Measurements from ENCODE around the gene MED23.
"Not testable (repeated sequence)": the region's sequence is repeated elsewhere in the genome, so short reads cannot be mapped to it uniquely, and the experiment has no call there.

Gene MED23

DNA sequence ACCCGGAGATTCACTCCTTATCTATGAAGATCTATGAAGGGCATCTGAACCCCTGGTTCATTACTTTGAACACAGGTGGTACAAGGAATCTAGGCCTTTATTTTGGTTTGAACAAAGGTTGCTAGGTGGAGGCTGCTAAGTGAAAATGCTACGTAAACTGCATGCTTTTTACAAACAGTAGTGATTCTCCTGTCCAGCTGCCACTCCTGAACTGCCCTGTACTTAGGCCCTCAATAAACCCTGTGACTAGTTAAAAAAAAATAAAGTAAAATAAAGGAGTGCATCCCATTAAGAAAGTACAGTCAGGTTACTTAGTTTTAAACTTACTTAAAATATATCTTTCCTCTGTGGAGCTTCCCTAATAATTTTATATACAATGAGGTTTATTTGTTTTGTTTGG, 82.7 kb downstream of the MED23 start:
- no peak overlapping the region for H3K27ac ChIP-seq
- TF ChIP-seq, protein P1, sequence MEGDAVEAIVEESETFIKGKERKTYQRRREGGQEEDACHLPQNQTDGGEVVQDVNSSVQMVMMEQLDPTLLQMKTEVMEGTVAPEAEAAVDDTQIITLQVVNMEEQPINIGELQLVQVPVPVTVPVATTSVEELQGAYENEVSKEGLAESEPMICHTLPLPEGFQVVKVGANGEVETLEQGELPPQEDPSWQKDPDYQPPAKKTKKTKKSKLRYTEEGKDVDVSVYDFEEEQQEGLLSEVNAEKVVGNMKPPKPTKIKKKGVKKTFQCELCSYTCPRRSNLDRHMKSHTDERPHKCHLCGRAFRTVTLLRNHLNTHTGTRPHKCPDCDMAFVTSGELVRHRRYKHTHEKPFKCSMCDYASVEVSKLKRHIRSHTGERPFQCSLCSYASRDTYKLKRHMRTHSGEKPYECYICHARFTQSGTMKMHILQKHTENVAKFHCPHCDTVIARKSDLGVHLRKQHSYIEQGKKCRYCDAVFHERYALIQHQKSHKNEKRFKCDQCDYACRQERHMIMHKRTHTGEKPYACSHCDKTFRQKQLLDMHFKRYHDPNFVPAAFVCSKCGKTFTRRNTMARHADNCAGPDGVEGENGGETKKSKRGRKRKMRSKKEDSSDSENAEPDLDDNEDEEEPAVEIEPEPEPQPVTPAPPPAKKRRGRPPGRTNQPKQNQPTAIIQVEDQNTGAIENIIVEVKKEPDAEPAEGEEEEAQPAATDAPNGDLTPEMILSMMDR (conservative IDR thresholded peaks at IDR 0.05): no peak

DNA sequence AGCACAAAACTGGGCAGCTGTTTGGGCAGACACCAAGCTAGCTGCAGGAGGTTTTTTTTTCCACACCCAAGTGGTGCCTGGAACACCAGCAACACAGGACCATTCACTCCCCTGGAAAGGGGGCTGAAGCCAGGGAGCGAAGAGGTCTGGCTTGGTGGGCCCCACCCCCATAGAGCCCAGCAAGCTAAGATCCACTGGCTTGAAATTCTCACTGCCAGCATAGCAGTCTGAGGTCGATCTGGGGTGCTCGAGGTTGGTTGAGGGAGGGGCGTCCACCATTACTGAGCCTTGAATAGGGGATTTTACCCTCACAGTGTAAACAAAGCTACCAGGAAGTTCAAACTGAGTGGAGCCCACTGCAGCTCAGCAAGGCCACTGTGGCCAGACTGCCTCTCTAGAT, 89.4 kb downstream of the MED23 start:
- not testable (repeated sequence) for H3K27ac ChIP-seq

DNA sequence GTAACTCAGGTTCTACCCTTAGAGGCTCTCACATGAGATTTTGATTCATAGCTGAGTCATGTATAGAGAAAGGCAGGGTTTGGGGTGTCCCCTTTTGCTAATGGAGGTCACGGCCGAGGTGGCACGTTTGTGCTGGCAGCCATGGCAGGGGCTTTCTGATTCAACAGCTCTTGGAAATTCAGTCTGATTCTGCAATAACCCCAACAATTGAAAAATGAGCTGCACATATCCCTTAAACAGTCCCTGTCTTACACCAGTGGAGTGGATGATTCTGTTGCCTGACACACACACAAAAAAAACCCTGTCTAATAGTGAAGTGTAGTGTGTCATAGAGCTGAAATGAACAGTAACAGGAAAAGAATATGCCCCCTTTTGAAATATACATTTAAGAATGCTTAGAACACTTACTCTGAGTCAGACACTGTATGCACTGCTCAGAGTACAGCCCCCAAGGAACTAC, 95.4 kb downstream of the MED23 start:
- TF ChIP-seq, protein P1 (conservative IDR thresholded peaks at IDR 0.05): no peak
- no peak overlapping the region for H3K27ac ChIP-seq

DNA sequence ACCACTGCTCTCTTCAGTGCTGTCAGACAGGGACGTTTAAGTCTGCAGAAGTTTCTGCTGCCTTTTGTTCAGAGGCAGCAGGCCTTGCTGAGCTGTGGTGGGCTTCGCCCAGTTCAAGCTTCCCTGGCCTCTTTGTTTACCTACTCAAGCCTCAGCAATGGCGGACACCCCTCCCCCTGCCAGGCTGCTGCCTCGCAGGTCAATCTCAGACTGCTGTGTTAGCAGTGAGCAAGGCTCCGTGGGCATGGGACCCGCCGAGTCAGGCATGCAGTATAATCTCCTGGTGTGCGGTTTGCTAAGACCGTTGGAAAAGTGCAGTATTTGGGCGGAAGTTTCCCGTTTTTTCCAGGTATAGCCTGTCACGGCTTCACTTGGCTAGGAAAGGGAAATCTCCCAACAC, 96.4 kb downstream of the MED23 start:
- H3K27ac ChIP-seq: not testable (repeated sequence)

DNA sequence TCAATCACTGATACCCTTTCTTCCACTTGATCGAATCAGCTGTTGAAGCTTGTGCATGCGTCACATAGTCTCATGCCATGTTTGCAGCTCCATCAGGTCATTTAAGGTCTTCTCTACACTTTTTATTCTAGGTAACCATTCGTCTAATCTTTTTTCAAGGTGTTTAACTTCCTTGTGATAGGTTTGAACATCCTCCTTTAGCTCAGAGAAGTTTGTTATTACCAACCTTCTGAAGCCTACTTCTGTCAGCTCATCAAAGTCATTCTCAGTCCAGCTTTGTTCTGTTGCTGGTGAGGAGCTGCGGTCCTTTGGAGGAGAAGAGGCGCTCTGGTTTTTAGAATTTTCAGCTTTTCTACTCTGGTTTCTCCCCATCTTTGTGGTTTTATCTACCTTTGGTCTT, 97.1 kb downstream of the MED23 start:
- H3K27ac ChIP-seq: not testable (repeated sequence)

DNA sequence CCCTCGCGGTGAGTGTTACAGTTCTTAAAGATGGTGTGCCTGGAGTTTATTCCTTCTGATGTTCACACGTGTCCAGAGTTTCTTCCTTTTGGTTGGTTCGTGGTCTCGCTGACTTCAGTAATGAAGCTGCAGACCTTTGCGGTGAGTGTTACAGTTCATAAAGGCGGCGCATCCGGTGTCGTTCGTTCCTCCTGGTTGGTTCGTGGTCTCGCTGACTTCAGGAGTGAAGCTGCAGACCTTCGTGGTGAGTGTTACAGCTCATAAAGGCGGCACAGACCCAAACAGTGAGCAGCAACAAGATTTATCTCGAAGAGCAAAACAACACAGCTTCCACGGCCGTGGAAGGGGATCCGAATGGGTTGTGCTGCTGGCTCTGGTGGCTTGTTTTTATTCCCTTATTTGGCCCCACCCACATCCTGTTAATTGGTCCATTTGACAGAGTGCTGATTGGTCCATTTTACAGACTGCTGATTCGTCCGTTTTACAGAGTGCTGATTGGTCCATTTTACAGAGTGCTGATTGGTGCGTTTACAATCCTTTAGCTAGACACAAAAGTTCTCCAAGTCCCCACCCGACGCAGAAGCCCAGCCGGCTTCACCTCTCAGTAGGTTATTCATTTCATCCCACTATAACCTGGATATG, 103.2 kb downstream of the MED23 start:
- TF ChIP-seq, protein P1 (conservative IDR thresholded peaks at IDR 0.05): no peak
- H3K27ac ChIP-seq: no peak overlapping the region

DNA sequence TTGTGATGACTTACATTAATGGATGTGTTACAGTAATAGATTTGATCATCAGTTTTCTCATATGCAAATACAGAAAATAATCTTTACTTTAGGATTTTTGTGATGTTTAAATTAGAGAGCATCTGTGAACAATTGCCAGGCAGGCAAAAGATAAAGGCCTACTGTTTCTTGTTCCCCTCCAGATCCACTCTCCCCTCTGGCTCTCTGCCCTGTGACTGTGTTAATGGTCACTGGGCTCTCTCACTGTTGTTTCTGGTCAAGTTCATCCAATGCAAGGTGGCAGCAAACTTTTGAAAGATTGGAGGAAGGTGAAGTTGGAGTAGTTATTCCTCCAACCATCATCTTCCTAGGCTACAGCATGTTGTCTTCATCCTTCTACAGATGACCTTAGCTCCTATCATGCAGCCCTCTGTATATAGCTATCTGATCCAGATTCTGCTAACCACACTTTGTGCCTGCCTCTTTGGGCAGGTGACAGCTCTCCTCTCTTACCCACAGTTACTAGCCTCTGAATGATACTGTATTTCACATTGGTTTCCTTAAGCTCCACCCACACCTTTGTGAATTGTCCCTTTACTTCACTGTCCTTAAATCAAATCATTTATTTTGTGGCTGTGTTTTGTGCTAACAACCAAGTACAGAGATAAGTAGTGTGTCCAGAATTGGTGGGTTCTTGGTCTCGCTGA, 103.9 kb downstream of the MED23 start:
- no peak overlapping the region for H3K27ac ChIP-seq
- TF ChIP-seq, protein P1 (conservative IDR thresholded peaks at IDR 0.05): no peak
